Kidney glomerular epithelial cell (primary cell): ENCODE measurements around the gene PDE4D.

ENCODE experiments used
- DNase-seq: peaks from one replicate; lab custom pipeline; 2025; lab: John Stamatoyannopoulos, UW

Gene PDE4D

GRCh38 chr5:59279979-59280378, 613.5 kb downstream of the PDE4D start:
- DNase-seq: no peak

DNA sequence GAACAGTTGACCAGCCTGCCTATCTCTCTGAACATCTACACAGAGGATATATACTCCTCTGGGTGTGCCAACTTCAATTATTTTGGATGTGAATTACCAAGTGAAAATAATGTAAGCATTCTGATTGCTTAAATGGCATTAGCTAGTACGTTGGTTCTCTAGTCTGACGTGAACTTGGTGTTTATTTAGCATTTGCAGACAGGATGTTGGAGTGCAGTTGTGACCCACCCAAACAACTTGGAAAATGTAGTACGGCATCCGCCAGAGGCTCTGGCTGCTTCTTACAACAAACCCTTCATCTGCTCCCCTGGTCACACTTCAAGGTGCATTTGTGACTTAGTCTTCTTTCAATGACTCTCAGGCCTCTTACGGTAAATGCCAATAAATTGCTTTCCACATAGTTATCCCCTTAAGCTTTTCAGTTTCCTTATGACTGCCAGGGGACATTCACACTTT, 616.6 kb downstream of the PDE4D start:
- DNase-seq: no peak

DNA sequence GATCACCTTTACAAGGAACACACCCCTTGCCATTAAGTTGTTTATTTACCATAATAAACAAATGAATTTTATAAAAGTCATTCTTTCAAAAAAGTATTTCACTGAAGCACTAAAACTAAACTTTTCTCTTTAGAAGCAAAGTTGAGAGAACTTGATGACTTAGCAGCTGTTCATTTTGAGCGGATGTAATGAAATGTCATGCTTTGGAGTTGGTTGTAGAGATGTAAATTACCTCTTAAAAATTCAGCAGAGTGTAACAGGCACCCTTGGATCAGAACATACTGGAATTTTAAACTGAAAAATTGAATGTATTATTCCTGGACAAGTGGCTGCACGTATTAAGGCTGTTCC, 617.2 kb downstream of the PDE4D start:
- DNase-seq: no peak

GRCh38 chr5:59275510-59276324, 617.8 kb downstream of the PDE4D start:
- peak; percentile 50 for DNase-seq

DNA sequence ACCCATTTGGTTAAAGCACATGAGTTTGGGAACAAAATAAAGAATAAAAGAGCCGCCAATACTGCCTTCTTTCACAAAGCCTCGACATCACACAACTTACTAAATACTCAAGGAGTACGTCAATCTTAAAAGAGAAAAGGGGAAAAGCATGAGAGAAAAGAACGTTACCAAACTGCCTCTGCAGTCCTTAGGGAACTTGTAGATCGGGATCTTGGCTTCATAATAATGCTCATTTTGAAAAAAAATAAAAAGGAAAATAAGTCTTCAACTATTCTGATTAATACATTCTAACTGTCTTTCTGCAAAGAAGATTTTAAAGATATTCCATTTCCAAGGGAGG, 618.4 kb downstream of the PDE4D start:
- DNase-seq: no peak

GRCh38 chr5:59274106-59274636, 619.4 kb downstream of the PDE4D start:
- DNase-seq: no peak

DNA sequence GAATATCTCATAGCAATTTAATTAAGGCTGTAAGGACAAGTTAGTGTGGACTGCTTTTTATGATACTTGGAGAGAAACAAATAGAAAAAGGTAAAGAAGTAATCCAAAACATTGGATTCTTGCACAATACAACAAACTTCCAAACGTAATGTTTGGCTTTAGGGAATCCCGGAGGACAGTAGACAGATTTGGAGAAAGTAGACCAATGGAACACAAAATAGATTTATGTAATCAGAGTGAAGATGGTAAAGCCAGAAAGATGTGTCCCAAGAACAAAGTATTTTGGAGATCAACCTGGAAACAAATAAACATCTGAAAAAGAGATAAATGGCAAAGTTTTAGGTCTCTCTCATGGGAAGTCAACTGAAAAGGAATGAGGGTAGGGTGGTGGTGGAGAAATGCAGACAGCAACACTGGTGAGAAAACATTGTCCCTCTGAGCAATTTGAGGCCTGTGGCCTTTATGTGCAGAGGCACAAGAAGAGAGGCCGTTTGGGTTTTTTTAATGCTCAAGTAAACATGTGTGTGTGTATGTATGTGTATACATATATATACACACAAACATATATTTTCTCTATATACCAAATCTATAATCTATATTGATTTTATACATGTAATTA, 620.6 kb downstream of the PDE4D start:
- DNase-seq: no peak

DNA sequence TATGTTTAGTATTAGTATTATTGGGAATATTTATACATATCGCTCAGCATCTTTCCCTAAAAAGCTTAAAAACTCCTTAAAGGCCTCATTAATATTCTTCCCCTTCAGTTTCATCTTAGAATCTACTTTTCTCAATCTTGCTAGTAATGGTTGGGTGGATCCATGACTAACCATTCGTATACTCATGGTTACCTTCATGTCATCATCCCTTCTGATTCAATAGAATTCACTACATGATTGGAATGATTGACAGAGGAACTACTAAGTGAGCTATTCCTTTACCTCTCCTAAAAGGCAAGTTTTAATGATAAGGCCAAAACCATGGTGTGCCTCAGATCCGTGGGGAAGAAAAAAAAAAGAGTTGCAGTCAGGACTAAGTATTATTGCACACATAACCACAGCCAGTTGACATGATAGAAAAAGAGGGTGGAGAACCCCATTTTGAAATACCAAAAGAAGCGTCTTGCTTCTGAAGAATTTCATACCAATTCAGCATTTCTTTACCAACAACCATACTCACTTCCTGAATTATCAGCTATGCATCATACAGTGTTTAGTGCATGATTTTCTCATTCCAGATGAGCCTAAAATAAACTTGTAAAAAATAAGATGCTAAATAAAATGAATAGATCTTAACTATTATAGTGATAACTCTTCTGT, 624.6 kb downstream of the PDE4D start:
- peak; percentile 11 for DNase-seq

DNA sequence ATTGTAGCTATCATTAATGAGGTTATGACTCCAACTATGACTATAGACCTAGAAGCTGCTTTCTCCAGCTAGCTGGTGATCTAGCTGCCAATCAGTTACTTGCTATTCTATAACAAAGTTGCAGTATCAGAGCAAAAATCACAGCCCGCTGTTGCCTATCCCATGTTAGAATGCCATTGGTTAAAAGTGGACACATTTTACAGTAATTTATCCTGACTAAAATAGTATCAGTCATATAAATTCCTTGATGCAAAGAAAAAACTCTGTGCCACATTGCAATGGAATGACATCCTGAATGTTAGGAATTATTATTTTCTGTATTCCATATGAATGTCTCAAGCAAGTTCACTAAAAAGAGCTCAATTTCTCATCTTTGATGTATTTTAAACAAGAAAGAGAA, 626.5 kb downstream of the PDE4D start:
- DNase-seq: no peak

- DNase-seq: no peak
Measured at GRCh38 chr5:59266410-59266809, 627.1 kb downstream of the PDE4D start.

DNA sequence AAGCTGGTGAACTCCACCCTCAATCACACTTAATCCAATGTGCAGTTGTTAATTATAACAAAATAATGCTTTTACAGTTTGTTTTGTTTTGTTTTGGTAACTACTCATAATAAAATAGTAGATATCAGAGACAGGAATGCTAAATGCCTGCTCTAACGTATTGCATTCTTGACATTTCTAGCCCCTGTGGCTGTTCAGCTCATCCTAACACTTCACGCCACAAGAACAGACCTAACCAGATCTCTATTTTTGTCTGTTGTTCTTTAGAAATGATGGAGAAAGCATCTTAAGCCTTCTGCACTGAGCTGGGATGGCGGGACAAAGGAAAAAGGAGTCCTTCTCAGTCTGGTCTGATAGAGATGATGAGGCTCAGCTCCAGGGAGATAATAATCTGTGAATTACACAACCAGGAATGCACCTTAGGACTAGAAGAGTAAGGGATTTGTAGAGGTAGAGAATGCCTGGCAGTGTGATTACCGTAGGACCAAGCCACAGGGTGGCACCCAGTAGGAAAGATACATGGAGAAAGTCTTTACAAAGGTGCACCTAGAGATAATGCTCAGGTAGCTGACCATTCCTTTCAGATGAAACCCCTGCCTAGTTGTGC, 628.8 kb downstream of the PDE4D start:
- DNase-seq: no peak

GRCh38 chr5:59264013-59264412, 629.5 kb downstream of the PDE4D start:
- DNase-seq: no peak

- no peak for DNase-seq
Measured at GRCh38 chr5:59261969-59262368, 631.6 kb downstream of the PDE4D start.

- DNase-seq: no peak
Measured at GRCh38 chr5:59260973-59261372, 632.6 kb downstream of the PDE4D start.

- DNase-seq: no peak
Measured at GRCh38 chr5:59260200-59260599, 633.3 kb downstream of the PDE4D start.

DNA sequence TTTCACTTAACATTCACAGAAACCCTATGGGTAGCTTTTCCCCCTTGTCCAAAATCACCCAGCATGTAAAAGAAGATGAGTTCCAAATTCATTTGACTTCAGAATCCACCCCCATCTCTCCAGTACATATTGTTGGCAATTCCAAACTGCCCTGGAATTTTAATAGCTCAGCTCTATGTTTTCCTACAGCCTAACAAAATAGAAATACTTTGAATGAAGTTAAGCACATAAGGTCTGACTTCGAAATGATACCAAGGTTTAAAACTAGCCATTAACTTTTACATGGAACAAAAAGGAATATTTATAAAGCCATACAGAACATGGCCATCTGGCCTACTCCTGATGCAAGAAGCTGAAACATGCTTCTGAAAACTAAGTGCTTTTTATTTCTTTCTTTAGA, 634.3 kb downstream of the PDE4D start:
- DNase-seq: no peak

DNA sequence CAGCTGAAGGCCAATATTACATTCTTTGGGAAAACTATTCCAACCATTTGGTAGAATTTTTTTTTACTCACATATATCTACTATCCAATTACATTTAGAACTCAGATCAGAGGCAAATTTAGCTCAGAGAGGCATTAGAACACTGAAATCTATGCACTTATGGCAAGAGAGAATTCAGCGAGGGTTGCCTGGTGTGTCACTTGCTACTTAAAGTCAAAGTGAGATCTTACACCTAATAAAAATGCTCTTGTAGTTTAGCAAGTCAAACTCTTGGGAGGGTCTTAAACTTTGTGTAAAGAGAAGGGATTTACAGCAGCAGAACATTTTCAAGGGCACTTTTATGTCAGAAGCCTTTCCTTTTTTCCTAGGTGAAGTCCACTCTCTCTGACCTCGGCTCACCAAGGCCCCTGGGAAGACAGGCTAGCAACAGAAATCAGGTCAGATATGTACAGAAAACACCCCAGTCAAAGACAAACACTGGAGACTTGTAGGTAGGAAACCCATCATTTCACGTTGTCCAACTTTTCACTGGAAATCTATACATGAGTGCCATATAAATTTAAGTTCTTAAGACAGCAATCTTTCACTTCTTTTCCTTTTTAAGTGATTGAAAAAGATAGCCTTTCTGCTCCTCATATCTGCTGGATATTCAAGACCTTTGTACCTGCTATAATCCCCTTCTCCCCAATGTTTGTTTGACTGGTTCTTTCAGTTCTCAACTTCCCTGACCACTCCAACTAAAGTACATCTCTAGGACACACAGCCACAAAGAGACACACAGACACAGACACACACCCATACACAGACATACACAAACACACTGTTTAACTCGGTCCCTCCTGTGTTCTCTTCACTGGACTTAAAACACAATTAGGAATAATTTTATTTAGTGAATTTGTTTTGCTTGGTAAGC, 635.8 kb downstream of the PDE4D start:
- no peak for DNase-seq

DNA sequence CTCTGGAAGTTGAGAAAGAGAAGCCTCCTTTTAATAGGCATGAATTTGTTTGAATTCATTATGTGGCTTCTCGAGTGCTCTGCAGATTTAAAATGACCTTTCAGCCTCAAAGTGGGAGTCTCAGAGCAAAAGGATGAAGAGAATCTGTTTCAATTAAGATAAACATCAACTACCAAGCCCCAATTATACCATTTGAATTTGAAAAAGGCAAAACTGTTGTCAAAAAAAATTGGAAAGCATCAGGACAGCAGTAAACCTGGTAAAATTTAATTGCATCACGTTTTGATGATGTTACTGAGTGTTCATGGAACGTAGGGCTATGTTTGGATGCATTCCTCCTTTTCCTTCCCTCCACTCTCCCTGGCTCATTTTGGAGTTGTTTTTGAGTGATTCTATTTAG, 637.2 kb downstream of the PDE4D start:
- no peak for DNase-seq

GRCh38 chr5:59254055-59254687, 639.4 kb downstream of the PDE4D start:
- DNase-seq: no peak

DNA sequence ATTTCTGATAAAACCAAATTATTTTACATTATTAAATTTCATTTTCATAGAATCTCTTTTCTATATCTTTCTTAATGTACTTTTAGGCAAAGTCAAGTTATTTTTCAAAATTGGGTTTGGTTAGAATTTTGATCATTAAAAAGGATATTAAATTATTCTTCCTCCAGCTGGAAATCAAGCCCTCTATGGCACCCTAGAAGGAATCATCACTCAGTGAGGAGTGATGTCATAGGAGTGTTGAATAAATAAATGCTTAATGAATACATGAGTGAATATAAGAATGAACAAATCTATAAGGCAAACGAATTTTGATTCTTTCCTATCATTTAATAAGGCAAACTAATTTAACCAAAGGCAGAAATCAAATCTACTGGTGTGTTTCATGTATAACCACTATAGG, 639.9 kb downstream of the PDE4D start:
- no peak for DNase-seq

- no peak for DNase-seq
Measured at GRCh38 chr5:59251627-59252026, 641.9 kb downstream of the PDE4D start.
